Lower lobe of right lung (tissue), 2 donors: ENCODE measurements around the gene ADAMTSL1. TPM values are rescaled to one million over a fixed set of nuclear protein-coding genes. Genes with fewer than 3 reads are reported as not detected.

Experiments
- ATAC-seq, 2 donors: fragments of 200-7000 bp; cut with Tn5 transposase; one replicate each; pipeline ENCODE4 v1.9.1; 2020 to 2022; ENCODE audit warnings: mild to moderate bottlenecking in 2 of 2, moderate library complexity in 2 of 2
- DNase-seq: peaks from one replicate; pipeline ENCODE4 v3.0.0-alpha.2; 2020
- H3K27ac ChIP-seq: fragments of 200-600 bp; one replicate; pipeline ENCODE4 v1.8.0; 2022
- H3K27me3 ChIP-seq: fragments of 200-600 bp; one replicate; pipeline ENCODE4 v1.8.0; 2022; ENCODE audit warnings: low read depth
- H3K36me3 ChIP-seq: fragments of 200-600 bp; one replicate; pipeline ENCODE4 v1.8.0; 2022; ENCODE audit warnings: mild to moderate bottlenecking
- H3K4me1 ChIP-seq: fragments of 200-600 bp; one replicate; pipeline ENCODE4 v1.8.0; 2022
- H3K4me3 ChIP-seq: fragments of 200-600 bp; one replicate; pipeline ENCODE4 v1.8.0; 2022; ENCODE audit warnings: mild to moderate bottlenecking
- H3K9me3 ChIP-seq: fragments of 200-600 bp; one replicate; pipeline ENCODE4 v1.8.0; 2022
- intact Hi-C: fragments of 100-400 bp; cut with DNase I; formaldehyde crosslinking; loops from one replicate; pipeline ENCODE4 v1.11.0; 2022
- total RNA-seq: library from RNA; stranded (reverse); fragmentation: NEBNext Ultra II Directional; extraction: Animal tissue kit (Norgen Biotek cat#: 25700); gene quantifications from one replicate; pipeline ENCODE4 v1.2.1, GENCODE V29; 2021
- TF ChIP-seq, protein P1 (sequence below): fragments of 200-600 bp; IDR thresholded peaks from one replicate; pipeline ENCODE4 v1.8.0; 2022; ENCODE audit warnings: antibody characterized with exemption, mild to moderate bottlenecking
- donor health status: DM: no; HTN: yes; CAD: no; lungs with severe emphysema.

Gene ADAMTSL1
- total RNA-seq, 1 donor from 2014 or later: 3.7 TPM

DNA sequence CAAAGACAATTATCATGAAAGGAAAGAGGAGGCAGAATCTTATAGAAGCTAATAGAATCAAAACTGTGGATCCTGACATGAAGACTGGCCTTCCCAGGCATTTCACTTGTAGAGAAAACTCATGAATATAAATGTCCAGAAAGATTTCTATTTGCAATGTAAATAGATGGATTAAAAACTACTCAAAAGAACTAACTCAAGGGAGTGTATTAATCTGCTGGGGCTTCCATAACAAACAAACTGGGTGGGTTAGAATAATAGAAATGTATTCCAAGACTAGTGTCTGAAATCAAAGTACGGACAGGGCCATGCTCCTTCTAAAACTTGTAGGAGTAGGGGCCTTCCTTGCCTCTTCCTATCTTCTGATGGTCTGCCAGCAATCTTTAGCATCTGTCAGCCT is 267.4 kb downstream of the ADAMTSL1 start:
- no peak for DNase-seq
- no peaks in the 10 kb centered on the region for H3K9me3 ChIP-seq
- TF ChIP-seq, protein P1, sequence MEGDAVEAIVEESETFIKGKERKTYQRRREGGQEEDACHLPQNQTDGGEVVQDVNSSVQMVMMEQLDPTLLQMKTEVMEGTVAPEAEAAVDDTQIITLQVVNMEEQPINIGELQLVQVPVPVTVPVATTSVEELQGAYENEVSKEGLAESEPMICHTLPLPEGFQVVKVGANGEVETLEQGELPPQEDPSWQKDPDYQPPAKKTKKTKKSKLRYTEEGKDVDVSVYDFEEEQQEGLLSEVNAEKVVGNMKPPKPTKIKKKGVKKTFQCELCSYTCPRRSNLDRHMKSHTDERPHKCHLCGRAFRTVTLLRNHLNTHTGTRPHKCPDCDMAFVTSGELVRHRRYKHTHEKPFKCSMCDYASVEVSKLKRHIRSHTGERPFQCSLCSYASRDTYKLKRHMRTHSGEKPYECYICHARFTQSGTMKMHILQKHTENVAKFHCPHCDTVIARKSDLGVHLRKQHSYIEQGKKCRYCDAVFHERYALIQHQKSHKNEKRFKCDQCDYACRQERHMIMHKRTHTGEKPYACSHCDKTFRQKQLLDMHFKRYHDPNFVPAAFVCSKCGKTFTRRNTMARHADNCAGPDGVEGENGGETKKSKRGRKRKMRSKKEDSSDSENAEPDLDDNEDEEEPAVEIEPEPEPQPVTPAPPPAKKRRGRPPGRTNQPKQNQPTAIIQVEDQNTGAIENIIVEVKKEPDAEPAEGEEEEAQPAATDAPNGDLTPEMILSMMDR: no peak
- no peaks in the 10 kb centered on the region for H3K36me3 ChIP-seq
- intact Hi-C loops: no loop called here
- ATAC-seq: no peak
- no peak overlapping the region for H3K4me3 ChIP-seq
- H3K27ac ChIP-seq: no peak overlapping the region
- H3K27me3 ChIP-seq: no peaks in the 10 kb centered on the region
- H3K4me1 ChIP-seq: no peaks in the 10 kb centered on the region

GRCh38 chr9:18741945-18742344 is 268.0 kb downstream of the ADAMTSL1 start:
- H3K27ac ChIP-seq: no peak overlapping the region
- H3K36me3 ChIP-seq: no peaks in the 10 kb centered on the region
- no peaks in the 10 kb centered on the region for H3K4me1 ChIP-seq
- DNase-seq (no peak), ATAC-seq (no peak)
- TF ChIP-seq, protein P1: no peak
- H3K27me3 ChIP-seq: no peaks in the 10 kb centered on the region
- intact Hi-C loops: no loop called here
- no peak overlapping the region for H3K4me3 ChIP-seq
- no peaks in the 10 kb centered on the region for H3K9me3 ChIP-seq

DNA sequence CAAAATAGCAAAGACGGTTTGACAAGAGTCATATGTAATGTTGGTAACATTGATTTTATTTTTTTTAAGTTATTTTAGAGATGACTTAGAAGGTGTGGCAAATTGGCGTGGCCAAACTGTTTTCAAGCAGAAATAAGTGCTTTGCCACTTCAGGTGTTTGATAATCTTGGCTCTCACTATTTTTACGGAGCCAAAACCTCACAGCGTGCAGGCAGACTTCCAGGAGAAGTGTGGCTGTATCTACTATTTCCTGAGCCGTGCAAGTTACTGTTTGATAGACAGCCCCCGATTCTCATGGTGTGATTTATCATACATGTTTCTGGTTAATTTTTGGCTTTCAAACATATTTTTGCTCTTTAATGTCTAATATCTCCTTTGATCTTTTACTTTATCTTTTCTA is 269.5 kb downstream of the ADAMTSL1 start:
- TF ChIP-seq, protein P1: no peak
- Histone ChIP-seq H3K27me3 (no peaks in the 10 kb centered on the region), H3K36me3 (no peaks in the 10 kb centered on the region), H3K4me1 (peaks cover 8% of the 10 kb centered on the region), H3K4me3 (no peak overlapping the region), H3K27ac (no peak overlapping the region), H3K9me3 (no peaks in the 10 kb centered on the region)
- intact Hi-C loops: no loop called here
- no peak for DNase-seq
- no peak for ATAC-seq

DNA sequence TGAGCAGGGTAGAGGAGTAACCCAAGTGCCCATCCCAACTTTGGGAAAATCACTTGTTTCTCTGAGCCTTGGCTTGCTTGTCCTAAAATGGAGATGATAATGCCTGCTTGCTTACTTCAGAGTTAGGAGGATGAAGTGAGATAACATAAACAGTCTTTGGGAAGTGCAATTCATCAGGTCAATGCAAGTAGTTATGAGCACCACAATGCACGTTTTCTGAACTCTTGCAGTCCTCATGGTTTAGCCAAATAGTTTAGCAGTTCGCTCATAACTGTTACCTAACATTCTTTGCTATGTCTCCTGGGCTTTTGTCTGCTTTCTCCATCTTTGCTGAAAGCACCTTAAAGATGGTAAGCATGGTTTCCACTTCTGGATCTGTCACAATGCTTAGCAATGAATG is 270.0 kb downstream of the ADAMTSL1 start:
- Histone ChIP-seq H3K27me3 (no peaks in the 10 kb centered on the region), H3K9me3 (no peaks in the 10 kb centered on the region), H3K27ac (no peak overlapping the region), H3K4me3 (no peak overlapping the region), H3K4me1 (peaks cover 8% of the 10 kb centered on the region), H3K36me3 (no peaks in the 10 kb centered on the region)
- TF ChIP-seq, protein P1: no peak
- no peak for ATAC-seq
- no peak for DNase-seq
- intact Hi-C loops: no loop called here

DNA sequence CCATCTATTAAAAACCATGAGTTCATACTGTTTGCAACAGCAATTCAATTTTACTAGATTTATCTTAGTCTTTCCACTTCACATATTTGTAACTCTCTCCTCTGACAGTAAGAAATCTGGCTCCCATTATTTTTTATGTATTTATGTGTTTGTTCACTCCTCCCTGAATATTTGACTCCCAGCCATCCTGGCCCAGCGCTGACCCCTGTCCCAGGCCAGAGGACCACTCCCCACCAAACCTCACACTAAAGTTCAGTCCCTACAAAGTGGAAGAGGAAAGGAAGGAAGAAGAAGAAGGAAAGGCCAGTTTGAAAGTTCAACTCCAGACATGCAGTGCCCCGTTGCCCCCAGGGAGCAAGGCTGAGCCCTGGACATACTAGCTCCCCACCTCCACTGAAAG is 271.8 kb downstream of the ADAMTSL1 start:
- TF ChIP-seq, protein P1: no peak

DNA sequence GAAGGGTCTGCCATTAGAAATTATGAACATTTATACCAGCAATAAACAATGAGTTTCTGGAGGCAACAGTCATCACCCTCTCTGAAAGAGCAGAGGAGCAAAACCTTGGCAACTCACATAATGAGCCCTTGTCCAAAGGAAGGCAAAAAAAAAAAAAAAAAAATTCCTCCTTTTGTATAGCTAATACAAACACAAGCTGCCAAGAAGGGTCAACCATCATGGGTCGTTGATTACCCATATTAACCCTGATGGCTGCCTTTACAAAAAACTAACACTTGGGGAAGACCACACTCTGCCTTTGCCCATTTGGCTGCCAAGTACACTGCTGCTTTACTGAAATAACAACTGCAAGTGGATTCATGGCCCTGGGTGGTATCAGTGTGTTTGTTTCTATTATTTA is 272.7 kb downstream of the ADAMTSL1 start:
- intact Hi-C loops: no loop called here
- H3K36me3 ChIP-seq: no peaks in the 10 kb centered on the region
- no peak for DNase-seq
- no peak overlapping the region for H3K27ac ChIP-seq
- ATAC-seq: no peak
- no peak overlapping the region for H3K4me3 ChIP-seq
- TF ChIP-seq, protein P1: no peak
- peaks cover 8% of the 10 kb centered on the region for H3K4me1 ChIP-seq
- H3K9me3 ChIP-seq: no peaks in the 10 kb centered on the region
- no peaks in the 10 kb centered on the region for H3K27me3 ChIP-seq

More for the DNA sequence above, 271.8 kb downstream of the ADAMTSL1 start:
- peaks cover 8% of the 10 kb centered on the region for H3K4me1 ChIP-seq
- ATAC-seq (no peak), DNase-seq (no peak)
- H3K9me3 ChIP-seq: no peaks in the 10 kb centered on the region
- intact Hi-C loops: no loop called here
- no peak overlapping the region for H3K4me3 ChIP-seq
- H3K27me3 ChIP-seq: no peaks in the 10 kb centered on the region
- H3K27ac ChIP-seq: no peak overlapping the region
- no peaks in the 10 kb centered on the region for H3K36me3 ChIP-seq
